ENCODE measurements around the gene EPHA10.

GRCh38 chr1:37778654-37779053, 13.7 kb upstream of the EPHA10 start:
- TF ChIP-seq, protein P1, sequence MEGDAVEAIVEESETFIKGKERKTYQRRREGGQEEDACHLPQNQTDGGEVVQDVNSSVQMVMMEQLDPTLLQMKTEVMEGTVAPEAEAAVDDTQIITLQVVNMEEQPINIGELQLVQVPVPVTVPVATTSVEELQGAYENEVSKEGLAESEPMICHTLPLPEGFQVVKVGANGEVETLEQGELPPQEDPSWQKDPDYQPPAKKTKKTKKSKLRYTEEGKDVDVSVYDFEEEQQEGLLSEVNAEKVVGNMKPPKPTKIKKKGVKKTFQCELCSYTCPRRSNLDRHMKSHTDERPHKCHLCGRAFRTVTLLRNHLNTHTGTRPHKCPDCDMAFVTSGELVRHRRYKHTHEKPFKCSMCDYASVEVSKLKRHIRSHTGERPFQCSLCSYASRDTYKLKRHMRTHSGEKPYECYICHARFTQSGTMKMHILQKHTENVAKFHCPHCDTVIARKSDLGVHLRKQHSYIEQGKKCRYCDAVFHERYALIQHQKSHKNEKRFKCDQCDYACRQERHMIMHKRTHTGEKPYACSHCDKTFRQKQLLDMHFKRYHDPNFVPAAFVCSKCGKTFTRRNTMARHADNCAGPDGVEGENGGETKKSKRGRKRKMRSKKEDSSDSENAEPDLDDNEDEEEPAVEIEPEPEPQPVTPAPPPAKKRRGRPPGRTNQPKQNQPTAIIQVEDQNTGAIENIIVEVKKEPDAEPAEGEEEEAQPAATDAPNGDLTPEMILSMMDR (IDR thresholded peaks at IDR 0.05; ENCODE audit: insufficient read depth, low read depth, low read length) = no peak
- no peak for TF ChIP-seq EZH2 (IDR thresholded peaks at IDR 0.05; ENCODE audit: insufficient read depth, low read length)
